ENCODE data around the gene NKAIN2. TPM values are rescaled to one million over a fixed set of nuclear protein-coding genes. Genes with fewer than 3 reads are reported as not detected.
A peak's percentile ranks its signal among the peaks of the same experiment; 100 is the strongest.
"Not testable (repeated sequence)": the region's sequence is repeated elsewhere in the genome, so short reads cannot be mapped to it uniquely, and the experiment has no call there.

NKAIN2 gene
- polyA plus RNA-seq, 10 donors = 5.3 to 9.9 (median 7.2) TPM

- no peak for DNase-seq
Observed at GRCh38 chr6:123962508-123962907, 158.8 kb downstream of the NKAIN2 start.

GRCh38 chr6:123965894-123966293 is 162.2 kb downstream of the NKAIN2 start:
- peak; percentile 26 to 39 (median 26) for DNase-seq

GRCh38 chr6:123966618-123967017 is 163.0 kb downstream of the NKAIN2 start:
- DNase-seq = no peak

GRCh38 chr6:123967905-123968304 is 164.2 kb downstream of the NKAIN2 start:
- DNase-seq = no peak

GRCh38 chr6:123972600-123973294 is 169.1 kb downstream of the NKAIN2 start:
- no peak for DNase-seq

- no peak for DNase-seq
Observed at GRCh38 chr6:123980311-123980710, 176.6 kb downstream of the NKAIN2 start.

- no peak for DNase-seq
Observed at GRCh38 chr6:123986938-123987337, 183.3 kb downstream of the NKAIN2 start.

- DNase-seq = not testable (repeated sequence)
Observed at GRCh38 chr6:123989918-123990317, 186.3 kb downstream of the NKAIN2 start.

GRCh38 chr6:123990376-123990775 is 186.7 kb downstream of the NKAIN2 start:
- DNase-seq = no peak

GRCh38 chr6:123994168-123994567 is 190.5 kb downstream of the NKAIN2 start:
- DNase-seq = no peak

- DNase-seq = no peak
Observed at GRCh38 chr6:123994891-123995635, 191.4 kb downstream of the NKAIN2 start.

- DNase-seq = peak in 2 of 3 donors; percentile 11 to 21
Observed at GRCh38 chr6:123997223-123997622, 193.6 kb downstream of the NKAIN2 start.

GRCh38 chr6:124002377-124003081 is 198.9 kb downstream of the NKAIN2 start:
- DNase-seq = peak; percentile 18 to 43 (median 22)

GRCh38 chr6:124007266-124007665 is 203.6 kb downstream of the NKAIN2 start:
- no peak for DNase-seq

- DNase-seq = peak in 2 of 3 donors; percentile 10 to 41
Observed at GRCh38 chr6:124008000-124008987, 204.6 kb downstream of the NKAIN2 start.

GRCh38 chr6:124008988-124009765 is 205.5 kb downstream of the NKAIN2 start:
- no peak for DNase-seq

- no peak for DNase-seq
Observed at GRCh38 chr6:124010574-124010973, 206.9 kb downstream of the NKAIN2 start.

GRCh38 chr6:124011180-124011579 is 207.5 kb downstream of the NKAIN2 start:
- no peak for DNase-seq

GRCh38 chr6:124022051-124022450 is 218.4 kb downstream of the NKAIN2 start:
- DNase-seq = not testable (repeated sequence)

GRCh38 chr6:124022641-124023040 is 219.0 kb downstream of the NKAIN2 start:
- no peak for DNase-seq

Measured in muscle of back (tissue), 11 donors.